RWPE1 (cell line): ENCODE data around the gene APPL2.

Source experiments
- CTCF ChIA-PET: fragments of 350-600 bp; sonication (Branson Sonifier 250); formaldehyde crosslinking; extraction: SDS; loops from one replicate; lab custom pipeline; 2021; lab: Yijun Ruan, JAX
- POLR2A ChIA-PET: fragments of 400-600 bp; formaldehyde crosslinking; extraction: SDS; loops from one replicate; lab custom pipeline; 2020; ENCODE audit warnings: antibody characterized with exemption; ENCODE audit not compliant: low non-redundant PET; lab: Yijun Ruan, JAX
- DNase-seq: peaks from one replicate; pipeline ENCODE4 v3.0.0; 2012; ENCODE audit warnings: low spot score
- H3K27ac ChIP-seq: fragments of 450-650 bp; 2 replicates; pipeline ENCODE4 v1.5.1; 2017
- CTCF ChIP-seq: fragments of 450-650 bp; conservative IDR thresholded peaks from 2 replicates; pipeline ENCODE4 v1.5.1; 2017; ENCODE audit warnings: low read depth, mild to moderate bottlenecking

APPL2 gene

DNA sequence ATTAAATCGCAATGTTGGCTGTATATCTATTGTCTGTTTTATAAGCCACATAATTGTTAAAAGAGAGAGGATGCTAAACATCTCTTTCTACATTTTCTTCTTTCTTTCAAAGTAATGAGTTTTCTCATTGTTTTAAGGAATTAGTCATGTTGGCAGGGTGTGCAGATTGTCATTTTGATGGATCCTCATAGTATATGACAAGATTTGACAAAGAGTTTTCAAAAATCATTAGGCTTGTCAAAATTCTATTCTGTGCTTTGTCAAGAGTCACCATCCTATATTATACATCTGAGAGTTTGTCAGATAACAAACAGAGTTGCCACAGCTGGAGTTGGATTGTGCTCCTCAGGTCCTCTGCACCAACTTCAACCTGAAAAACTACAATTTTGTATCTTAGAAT, 35.4 kb upstream of the APPL2 start:
- no peak for TF ChIP-seq CTCF
- POLR2A ChIA-PET, result no interaction called here
- H3K27ac ChIP-seq, result no peak overlapping the region
- no peak for DNase-seq
- CTCF ChIA-PET, result no interaction called here

- ChIA-PET CTCF (no interaction called here), POLR2A (no interaction called here)
- TF ChIP-seq CTCF, result no peak
- H3K27ac ChIP-seq, result no peak overlapping the region
- DNase-seq, result no peak
These were observed 34.8 kb upstream of the APPL2 start for GRCh38 chr12:105270671-105271255.

- POLR2A ChIA-PET, result no interaction called here
- no peak for DNase-seq
- CTCF ChIA-PET, result interaction anchor here (0.6 kb wide), 1 partner anchor 32 kb away, joined by 3 read pairs; the partner anchor contains the start of gene APPL2
- TF ChIP-seq CTCF, result no peak
- no peak overlapping the region for H3K27ac ChIP-seq
These were observed 31.7 kb upstream of the APPL2 start for GRCh38 chr12:105267711-105268110.

DNA sequence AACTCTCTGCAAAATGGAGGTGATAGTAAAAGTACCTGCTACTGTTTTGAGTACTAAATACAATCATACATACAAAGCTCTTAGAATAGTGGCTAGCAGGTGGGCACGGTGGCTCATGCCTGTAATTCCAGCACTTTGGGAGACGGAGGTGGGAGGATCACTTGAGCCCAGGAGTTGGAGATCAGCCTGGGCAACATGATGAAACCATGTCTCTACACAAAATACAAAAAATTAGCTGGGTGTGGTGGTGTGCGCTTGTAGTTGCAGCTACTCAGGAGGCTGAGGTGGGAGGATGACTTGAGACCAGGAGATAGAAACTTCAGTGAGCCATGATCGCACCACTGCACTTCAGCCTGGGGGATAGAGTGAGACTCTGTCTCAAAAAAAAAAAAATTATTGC, 28.8 kb upstream of the APPL2 start:
- ChIA-PET CTCF (no interaction called here), POLR2A (no interaction called here)
- no peak for DNase-seq
- TF ChIP-seq CTCF, result no peak
- no peak overlapping the region for H3K27ac ChIP-seq

GRCh38 chr12:105262461-105263184, 26.6 kb upstream of the APPL2 start:
- no peak for DNase-seq
- POLR2A ChIA-PET, result no interaction called here

DNA sequence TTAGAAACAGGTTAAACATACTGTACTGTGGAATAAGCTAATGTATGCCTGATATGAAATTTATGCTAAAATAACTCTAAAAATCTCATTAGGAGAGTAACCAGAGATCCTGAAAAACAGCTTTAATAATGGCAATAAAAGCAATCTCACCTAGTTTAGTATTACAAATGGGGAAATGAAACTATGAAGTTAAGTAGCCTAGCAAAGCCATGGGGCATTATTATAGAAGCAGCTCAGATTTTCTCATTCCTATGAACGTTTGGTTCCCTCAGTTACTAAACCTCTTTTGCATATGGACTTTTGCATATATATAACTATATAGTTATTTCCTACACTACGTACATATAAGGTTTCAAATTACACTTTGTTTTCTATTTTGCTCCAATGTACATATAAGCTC, 25.0 kb upstream of the APPL2 start:
- POLR2A ChIA-PET, result no interaction called here

More at GRCh38 chr12:105262461-105263184, 26.6 kb upstream of the APPL2 start:
- no peak overlapping the region for H3K27ac ChIP-seq
- CTCF ChIA-PET, result no interaction called here
- TF ChIP-seq CTCF, result no peak

More for the DNA sequence above, 25.0 kb upstream of the APPL2 start:
- no peak for TF ChIP-seq CTCF
- DNase-seq, result no peak
- H3K27ac ChIP-seq, result no peak overlapping the region
- CTCF ChIA-PET, result interaction anchor here (0.6 kb wide), 1 partner anchor 768 kb away, joined by 5 read pairs; no protein-coding TSS in a partner anchor
